CD4-positive, alpha-beta T cell treated with Interleukin-15 for 4 hours (primary cell): ENCODE results near the gene LYST.
"Not testable (repeated sequence)": the region's sequence is repeated elsewhere in the genome, so short reads cannot be mapped to it uniquely, and the experiment has no call there.

ENCODE experiments used
- DNase-seq: peaks from one replicate; pipeline ENCODE4 v3.0.0-alpha.2; 2020; ENCODE audit warnings: low spot score

Gene LYST

DNA sequence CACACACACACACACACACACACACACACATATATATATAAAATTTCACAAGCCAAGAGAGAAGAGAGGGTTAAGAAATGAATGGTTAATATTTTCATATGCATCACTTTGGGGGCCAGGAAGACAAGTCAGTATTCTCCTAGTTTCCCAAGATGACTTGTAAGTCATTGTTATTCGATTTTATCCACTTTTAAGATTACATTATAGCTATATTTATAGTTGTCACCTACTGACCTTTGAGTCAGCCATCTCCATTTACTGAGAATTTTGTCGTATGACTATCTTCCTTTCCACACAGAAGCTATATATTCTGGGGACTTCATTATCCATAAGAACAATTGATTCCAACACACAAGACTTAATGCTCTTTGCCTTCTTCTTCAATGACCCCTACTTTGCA lies 8.9 kb downstream of the LYST start:
- no peak for DNase-seq

DNA sequence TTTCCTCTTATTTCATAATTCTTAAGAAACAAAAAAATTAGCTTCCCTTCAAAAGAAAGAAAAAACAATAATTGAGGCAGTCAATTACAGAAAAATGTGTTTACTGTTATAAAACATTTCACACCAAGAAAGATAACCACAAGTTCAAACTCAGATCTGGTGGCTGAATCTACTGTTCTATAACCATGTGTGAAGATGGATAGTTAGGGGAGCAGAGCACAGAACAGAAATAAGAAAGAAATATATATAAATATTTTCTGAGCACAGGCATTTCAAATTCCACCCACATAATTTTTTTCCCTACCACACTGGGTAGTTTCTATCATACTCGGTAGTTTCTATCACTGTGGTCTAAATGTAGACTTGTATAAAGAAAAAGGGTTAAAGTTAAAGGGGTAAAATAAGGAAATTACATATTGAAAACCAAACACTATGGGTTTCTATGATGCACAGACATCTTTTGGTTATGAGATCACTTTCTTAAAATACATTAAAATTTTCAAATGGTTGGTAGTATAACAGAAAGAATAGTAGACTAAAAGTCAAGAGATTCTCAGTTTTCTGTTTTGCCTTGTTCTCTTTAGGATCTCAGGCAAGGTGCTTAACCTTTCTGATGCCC lies 10.8 kb downstream of the LYST start:
- no peak for DNase-seq

DNA sequence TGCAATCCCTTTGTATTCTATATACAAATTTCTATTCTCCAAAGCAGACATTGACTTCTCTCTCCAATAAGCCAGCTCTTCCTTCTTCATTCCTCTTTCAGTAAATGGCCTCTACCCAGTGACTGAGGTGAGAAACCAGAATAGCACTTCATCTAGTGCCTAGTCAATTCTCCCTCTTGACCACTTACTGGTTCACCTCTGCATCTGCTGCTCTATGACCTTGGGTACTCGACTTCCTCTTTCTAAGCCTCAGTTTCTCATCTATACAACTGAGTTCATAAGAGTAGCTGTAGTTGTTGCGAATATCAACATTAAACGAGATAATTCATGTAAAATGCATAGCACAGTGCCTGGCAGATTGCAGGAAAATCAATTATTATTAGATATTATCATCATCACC lies 12.4 kb downstream of the LYST start:
- DNase-seq = no peak

- no peak for DNase-seq
Measured at GRCh38 chr1:235853653-235854052, 13.1 kb downstream of the LYST start.

DNA sequence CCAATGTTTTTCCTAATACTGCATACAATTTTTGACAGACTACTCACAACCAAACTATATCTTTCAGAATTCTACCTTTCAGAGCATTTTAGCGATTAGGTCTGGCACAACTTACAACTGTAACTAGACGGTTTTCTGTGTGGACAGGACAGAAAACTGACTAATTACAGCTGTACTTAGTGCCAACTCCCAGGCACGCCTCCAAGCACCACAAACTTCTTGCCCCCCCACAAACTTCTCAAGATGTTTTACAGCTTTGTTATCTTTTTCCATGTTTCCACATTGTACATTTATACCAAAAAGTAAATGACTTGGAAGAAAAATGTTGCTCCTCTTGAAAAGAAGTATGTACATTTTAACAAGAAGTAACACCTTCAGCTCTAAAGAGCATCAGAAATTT lies 13.8 kb downstream of the LYST start:
- DNase-seq = no peak

DNA sequence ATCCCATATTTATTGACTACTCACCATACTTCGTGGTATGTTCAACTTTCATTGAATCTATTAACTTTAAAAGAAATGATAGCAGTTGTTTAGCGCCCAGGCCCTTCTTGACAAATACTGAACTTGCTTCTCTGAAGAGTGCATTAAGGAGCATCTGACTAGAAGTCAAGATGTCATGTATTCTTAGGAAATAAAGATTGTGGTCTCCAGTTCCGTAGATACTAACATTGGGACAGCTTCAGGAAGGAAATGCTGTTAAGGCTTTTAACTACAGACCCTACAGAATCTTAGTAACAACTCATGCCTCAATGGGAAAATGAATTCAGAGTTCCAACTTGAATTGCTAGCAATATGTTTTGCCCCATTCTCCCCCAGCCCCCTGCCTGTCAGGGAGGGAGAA lies 14.8 kb downstream of the LYST start:
- DNase-seq = no peak

DNA sequence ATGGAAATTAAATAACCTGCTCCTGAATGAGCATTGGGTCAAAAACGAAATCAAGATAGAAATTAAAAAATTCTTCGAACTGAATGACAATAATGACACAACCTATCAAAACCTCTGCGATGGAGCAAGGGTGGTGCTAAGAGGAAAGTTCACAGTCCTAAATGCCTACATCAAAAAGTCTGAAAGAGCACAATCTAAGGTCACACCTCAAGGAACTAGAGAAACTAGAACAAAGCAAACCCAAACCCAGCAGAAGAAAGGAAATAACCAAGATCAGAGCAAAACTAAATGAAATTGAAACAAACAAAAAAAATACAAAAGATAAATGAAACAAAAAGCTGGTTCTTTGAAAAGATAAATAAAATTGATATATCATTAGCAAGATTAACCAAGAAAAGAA lies 18.5 kb downstream of the LYST start:
- peak; percentile 31 for DNase-seq

GRCh38 chr1:235845656-235846107 lies 21.0 kb downstream of the LYST start:
- not testable (repeated sequence) for DNase-seq

DNA sequence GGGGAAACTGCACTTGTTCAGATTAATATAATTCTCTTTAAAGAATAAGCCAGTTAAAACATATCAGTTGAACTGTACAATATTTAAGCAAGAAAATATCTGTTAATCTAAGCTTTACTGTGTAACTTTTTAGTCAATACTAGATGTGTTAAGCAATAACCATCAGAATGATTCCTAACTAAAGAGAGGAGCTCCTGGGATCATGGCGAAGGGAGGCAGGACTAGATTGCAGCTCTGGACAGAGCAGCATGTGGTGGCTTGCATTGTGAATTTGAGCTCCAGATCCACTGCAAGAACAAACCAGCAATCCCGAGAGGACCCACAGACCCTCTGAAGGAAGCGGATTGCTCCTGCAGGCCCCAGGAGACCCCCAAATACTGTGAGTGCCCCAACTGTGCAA lies 21.9 kb downstream of the LYST start:
- DNase-seq = no peak

- no peak for DNase-seq
Measured at GRCh38 chr1:235843461-235843961, 23.2 kb downstream of the LYST start.

GRCh38 chr1:235841938-235842545 lies 24.7 kb downstream of the LYST start:
- no peak for DNase-seq

DNA sequence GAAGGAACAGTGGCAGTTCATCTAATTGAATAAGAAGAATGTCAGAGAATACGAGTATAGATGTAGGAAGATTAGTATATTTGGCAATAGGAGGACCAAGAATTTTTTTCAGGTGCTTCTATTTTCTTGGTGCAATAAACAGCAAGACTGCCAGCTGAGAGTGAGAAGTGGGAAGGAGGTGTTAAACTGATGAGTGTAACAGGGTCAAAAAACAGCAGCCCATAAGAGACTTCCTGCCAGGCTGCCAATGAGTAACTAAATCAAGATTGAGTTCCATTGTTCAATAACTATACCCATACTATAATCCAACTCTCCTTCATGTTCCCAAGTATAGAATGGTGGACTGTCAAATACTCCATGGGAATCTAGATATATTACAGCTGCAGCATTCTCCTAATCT lies 28.7 kb downstream of the LYST start:
- peak; percentile 10 for DNase-seq

GRCh38 chr1:235835226-235835625 lies 31.5 kb downstream of the LYST start:
- no peak for DNase-seq

DNA sequence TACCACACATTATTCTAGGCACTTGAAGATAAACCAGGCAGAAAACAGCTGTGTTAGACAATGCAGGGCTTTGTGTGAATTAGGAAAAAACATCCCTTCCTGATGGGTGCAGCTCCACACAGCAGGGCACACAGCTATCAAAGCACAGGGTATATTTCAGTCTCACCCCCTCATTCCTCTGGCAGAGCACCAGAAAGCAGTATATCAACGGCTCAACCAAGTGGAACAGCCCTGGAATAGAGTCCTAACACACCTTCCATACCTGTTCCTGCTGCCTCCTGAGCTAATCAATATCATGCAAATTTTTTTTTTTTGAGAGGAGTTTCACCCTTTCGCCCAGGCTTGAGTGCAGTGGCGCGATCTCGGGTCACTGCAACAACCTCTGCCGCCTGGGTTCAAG lies 32.1 kb downstream of the LYST start:
- DNase-seq = no peak

DNA sequence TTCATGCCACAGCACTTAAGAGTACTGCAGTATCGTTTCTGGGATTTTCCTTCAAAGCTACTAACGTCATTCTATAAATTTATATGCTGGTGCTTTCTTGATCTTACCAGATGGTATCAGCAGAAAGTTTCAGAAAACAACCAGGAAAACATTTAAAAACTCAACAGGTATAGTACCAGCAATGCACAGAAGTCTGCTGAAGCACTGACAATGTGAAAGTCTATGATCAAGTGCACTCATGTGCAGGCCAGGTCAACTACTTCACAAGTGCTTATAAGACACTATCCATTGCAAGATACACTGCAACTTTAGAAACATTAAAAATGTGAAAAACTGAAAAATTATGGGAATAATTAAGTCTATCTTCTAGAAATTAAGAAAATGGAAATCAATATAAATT lies 34.7 kb downstream of the LYST start:
- no peak for DNase-seq

DNA sequence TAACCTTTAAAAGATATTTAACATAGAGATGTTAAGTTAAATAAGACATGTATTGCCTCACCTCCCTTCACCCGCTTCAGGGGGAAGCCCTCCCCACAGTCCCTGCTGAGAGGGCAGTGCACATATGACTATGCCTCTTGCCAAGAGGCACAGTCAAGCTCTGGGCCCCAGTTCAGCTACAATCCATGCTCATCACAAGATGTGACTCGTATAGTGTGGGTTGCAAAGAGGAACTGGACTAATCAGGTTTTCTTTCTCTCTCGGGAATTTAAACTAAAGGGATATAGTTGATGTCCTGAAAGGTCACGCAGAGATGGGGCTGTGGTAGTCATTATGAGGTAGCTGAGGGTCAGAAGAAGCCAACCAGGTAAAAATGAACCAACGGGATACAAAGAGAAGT lies 35.6 kb downstream of the LYST start:
- DNase-seq = no peak

- DNase-seq = no peak
Measured at GRCh38 chr1:235826102-235826854, 40.4 kb downstream of the LYST start.

- no peak for DNase-seq
Measured at GRCh38 chr1:235825229-235825628, 41.5 kb downstream of the LYST start.

DNA sequence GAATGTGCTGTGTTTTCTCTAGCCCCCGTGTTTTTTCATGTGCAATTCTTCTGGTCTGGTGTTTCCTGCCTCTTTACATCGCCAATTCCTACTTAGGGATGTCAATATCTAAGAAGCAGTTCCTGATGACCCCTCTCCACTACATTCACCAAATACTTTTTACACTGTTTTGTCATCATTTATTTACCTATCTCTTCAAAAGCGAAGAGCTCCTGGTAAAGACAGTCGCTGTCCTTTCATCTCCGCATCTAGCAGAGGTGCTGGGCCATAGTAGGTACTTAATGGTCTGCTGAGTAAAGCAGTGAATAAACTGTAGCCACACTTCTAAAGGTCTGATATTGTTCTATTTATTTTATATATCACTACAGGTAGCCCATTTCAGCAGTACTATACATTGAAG lies 43.0 kb downstream of the LYST start:
- no peak for DNase-seq

GRCh38 chr1:235822685-235823084 lies 44.0 kb downstream of the LYST start:
- no peak for DNase-seq

GRCh38 chr1:235821361-235821981 lies 45.2 kb downstream of the LYST start:
- no peak for DNase-seq

GRCh38 chr1:235820061-235820460 lies 46.6 kb downstream of the LYST start:
- DNase-seq = no peak

DNA sequence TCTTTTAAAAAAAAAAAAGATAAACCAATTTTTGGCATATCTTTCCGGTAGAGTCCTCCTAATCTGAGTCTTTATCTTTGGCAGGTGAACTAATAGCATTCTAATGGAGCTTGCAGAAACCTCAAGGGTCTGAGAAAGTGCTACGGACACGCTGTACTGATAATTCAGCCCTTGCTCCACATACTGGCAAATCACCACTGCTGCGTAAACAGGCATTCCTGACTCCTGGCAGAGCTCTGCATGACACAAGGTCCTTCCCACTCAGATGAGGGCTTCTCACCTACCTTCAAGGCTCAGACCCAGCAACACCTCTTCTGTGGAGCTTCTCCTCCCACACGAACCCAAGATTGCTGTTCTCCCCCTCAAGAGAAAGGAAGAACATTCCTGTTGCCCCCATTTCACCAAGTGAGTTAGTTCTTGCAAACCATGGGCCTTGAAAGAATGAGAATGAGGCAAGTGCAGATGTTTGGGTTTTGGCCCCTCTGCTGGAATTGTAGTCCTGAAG lies 48.0 kb downstream of the LYST start:
- DNase-seq = no peak
